WI38 (cell line): ENCODE data around the gene RIT1.

ENCODE experiments used
- H3K4me3 ChIP-seq: 2 replicates; pipeline ENCODE4 v1.5.1; 2011; ENCODE audit warnings: low read depth, mild to moderate bottlenecking, control low read depth, low read length
- CTCF ChIP-seq: IDR thresholded peaks from 2 replicates; pipeline ENCODE4 v1.5.1; 2012; ENCODE audit warnings: low read depth, mild to moderate bottlenecking, control low read depth, low read length

RIT1 gene

DNA sequence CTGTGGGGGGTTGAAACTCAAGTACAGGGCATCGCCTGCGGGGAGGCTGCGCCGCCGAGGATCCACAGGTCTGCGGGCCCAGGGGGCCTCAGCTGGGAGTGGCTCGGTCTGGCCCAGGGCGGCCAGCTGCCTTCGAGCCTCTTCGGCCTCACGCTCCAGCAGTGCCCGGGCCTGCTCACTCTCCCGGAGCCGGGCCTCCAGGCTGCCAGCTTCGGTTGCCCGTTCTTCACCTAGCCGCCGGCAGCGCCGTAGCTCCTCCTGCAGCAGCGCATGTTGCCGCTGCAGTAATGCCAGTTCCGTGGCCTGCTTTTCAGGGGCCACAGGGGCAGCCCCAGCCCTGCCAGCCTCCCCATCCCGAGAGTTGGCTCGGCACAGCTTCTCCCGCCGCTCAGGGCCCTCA lies 39.7 kb upstream of the RIT1 start:
- no peak for TF ChIP-seq CTCF
- no peak overlapping the region for H3K4me3 ChIP-seq

DNA sequence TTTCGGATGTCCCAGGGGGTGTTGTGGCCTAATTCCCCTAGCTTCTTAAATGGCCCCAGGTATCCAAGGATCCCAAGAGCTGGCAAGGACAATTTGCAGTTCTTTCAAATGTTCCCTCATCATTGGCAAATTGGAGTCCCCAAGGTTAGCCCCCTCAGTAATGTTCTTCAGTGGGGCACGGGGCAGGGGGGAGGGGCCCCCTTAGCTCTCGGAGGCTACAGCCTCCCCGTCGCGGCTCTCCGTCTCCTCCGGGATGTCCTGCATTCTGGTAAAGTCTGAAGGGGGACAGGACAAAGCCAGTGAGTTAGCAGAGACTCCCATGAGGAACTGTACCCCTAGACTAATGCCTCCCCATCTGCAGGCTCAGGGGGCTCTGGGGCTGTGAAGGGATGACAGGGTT lies 36.6 kb upstream of the RIT1 start:
- H3K4me3 ChIP-seq = no peak overlapping the region
- no peak for TF ChIP-seq CTCF

GRCh38 chr1:155947292-155947691 lies 36.1 kb upstream of the RIT1 start:
- TF ChIP-seq CTCF = no peak
- no peak overlapping the region for H3K4me3 ChIP-seq

GRCh38 chr1:155946633-155947219 lies 35.6 kb upstream of the RIT1 start:
- no peak for TF ChIP-seq CTCF
- H3K4me3 ChIP-seq = no peak overlapping the region

DNA sequence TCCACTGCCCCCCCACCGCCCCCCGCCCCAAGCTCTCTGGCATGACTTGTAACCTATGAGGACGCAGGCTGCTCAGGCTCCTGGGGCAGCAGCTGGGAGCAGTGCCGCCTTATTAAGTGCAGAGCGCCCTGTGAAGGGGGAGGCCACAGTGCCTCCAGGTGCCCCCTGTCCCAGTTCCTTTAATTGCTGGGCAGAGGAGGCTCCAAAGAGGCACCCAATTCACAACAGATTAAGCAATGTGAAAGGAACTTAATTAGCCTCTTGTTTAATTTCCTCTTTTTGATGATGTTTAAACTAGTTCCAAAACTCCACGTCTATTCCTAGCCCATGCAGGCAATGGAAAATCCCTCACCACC lies 33.3 kb upstream of the RIT1 start:
- H3K4me3 ChIP-seq = no peak overlapping the region
- no peak for TF ChIP-seq CTCF

- H3K4me3 ChIP-seq = no peak overlapping the region
- no peak for TF ChIP-seq CTCF
These were observed 31.5 kb upstream of the RIT1 start for GRCh38 chr1:155942578-155943141.

- no peak for TF ChIP-seq CTCF
- H3K4me3 ChIP-seq = no peak overlapping the region
These were observed 30.8 kb upstream of the RIT1 start for GRCh38 chr1:155941845-155942531.
